K562 (cell line): ENCODE results near the gene KRT34.

ENCODE experiments used
- CSDE1 ChIP-seq, 2 experiments: fragments of 450-650 bp; IDR thresholded peaks; 2 replicates each; pipeline ENCODE4 v1.6.1; 2016; ENCODE audit warnings: mild to moderate bottlenecking in 1 of 2
- HDAC2 ChIP-seq: fragments of 450-650 bp; IDR thresholded peaks from 2 replicates; pipeline ENCODE4 v1.6.1; 2016; ENCODE audit warnings: mild to moderate bottlenecking
- POLR2A ChIP-seq: fragments of 450-650 bp; conservative IDR thresholded peaks from 2 replicates; pipeline ENCODE4 v1.6.1; 2016
- ZNF24 ChIP-seq: fragments of 450-650 bp; IDR thresholded peaks from 2 replicates; pipeline ENCODE4 v1.6.1; 2016

DNA sequence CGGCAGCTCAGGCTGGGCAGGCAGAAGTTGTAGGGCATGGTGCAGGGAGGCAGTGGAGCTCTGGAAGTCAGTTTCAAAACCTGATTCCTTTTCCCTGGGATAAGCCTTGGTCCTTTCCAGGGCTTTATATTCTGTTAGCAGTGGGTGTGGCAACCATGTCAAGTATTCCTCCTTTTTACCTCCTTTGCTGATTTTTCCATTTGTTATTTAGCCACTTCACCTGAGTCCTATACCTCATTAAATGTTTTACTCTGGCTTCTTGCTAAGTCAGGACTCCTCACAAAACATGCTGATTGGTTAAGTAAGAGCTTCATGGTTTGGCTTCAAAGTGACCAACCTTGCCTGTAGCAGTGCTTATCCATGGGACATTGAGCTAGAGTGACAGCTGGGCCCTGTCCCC, 12.4 kb downstream of the KRT34 start, which contains the start of gene KRT33B:
- TF ChIP-seq ZNF24 (no peak), HDAC2 (no peak), CSDE1 (IDR thresholded peaks at IDR 0.05) (no peak), POLR2A (no peak)
